K562 (cell line): ENCODE results near the gene ACR. TPM values are rescaled to one million over a fixed set of nuclear protein-coding genes. Genes with fewer than 3 reads are reported as not detected.

Experiments used
- ATAC-seq: fragments of 200-7000 bp; cut with Tn5 transposase; 3 replicates; pipeline ENCODE4 v1.9.1; 2020; ENCODE audit warnings: moderate library complexity
- BruUV-seq: library from RNA; stranded (reverse); fragments of 400-500 nt; replicated peaks from 2 replicates; lab custom pipeline; 2021; lab: Mats Ljungman, UMichigan
- CTCF ChIA-PET: fragments of 300-600 bp; formaldehyde crosslinking; extraction: SDS; loops from one replicate; lab custom pipeline; 2021; ENCODE audit warnings: low intra/inter-chr PET ratio; lab: Yijun Ruan, JAX
- POLR2A ChIA-PET: fragments of 300-600, 350-650 bp; sonication (Branson Sonifier 250); formaldehyde crosslinking; extraction: SDS; loops from one replicate; lab custom pipeline; 2021; ENCODE audit warnings: antibody characterized with exemption, inconsistent platforms; lab: Yijun Ruan, JAX
- DNase-seq, 4 experiments: peaks; one replicate each; pipeline versions ENCODE4 v3.0.0 to v3.0.0-alpha.2; 2011 to 2018; ENCODE audit warnings: low spot score in 3 of 4, mixed read lengths in 3 of 4; ENCODE audit errors: extremely low read depth in 1 of 4
- FAIRE-seq: peaks from 2 replicates; lab custom pipeline; 2011; peaks lifted over from hg19 to GRCh38; lab: Jason Lieb, UNC
- H2AFZ ChIP-seq: 2 replicates; pipeline ENCODE4 v1.6.0; 2011; ENCODE audit warnings: low read depth, low read length, control low read depth, inconsistent platforms
- H3K27ac ChIP-seq: fragments of 200-600 bp; 3 replicates; pipeline ENCODE4 v1.8.0; 2011; ENCODE audit warnings: low read depth, mild to moderate bottlenecking, control low read depth, inconsistent platforms, low read length, moderate library complexity, mixed read lengths; ENCODE audit errors: extremely low read depth
- H3K27me3 ChIP-seq, 2 experiments: fragments of 300-600 bp in 1 of 2; 2 replicates in 1 of 2; 3 replicates in 1 of 2; pipeline versions ENCODE4 v1.6.0 to v1.8.0; 2011; ENCODE audit warnings: inconsistent platforms in 2 of 2, low read length in 2 of 2, mild to moderate bottlenecking in 1 of 2, mixed read lengths in 1 of 2, moderate library complexity in 1 of 2; ENCODE audit not compliant: control insufficient read depth in 2 of 2, insufficient read depth in 2 of 2
- H3K36me3 ChIP-seq: fragments of 300-600 bp; 3 replicates; pipeline ENCODE4 v1.8.0; 2011; ENCODE audit warnings: mild to moderate bottlenecking, low read length, inconsistent platforms; ENCODE audit not compliant: control insufficient read depth, insufficient read depth
- H3K4me1 ChIP-seq, 2 experiments: fragments of 200-600 bp in 1 of 2; replicated peaks in 1 of 2; 2 replicates in 1 of 2; 3 replicates in 1 of 2; pipeline versions ENCODE4 v1.5.1 to v1.8.0; 2011; ENCODE audit warnings: inconsistent platforms in 2 of 2, low read length in 2 of 2, mild to moderate bottlenecking in 1 of 2, mixed read lengths in 1 of 2, moderate library complexity in 1 of 2; ENCODE audit not compliant: control insufficient read depth in 2 of 2, insufficient read depth in 2 of 2
- H3K4me2 ChIP-seq: 2 replicates; pipeline ENCODE4 v1.6.1; 2011; ENCODE audit warnings: low read length, control low read depth, inconsistent platforms, mixed read lengths; ENCODE audit not compliant: insufficient read depth
- H3K4me3 ChIP-seq: fragments of 200-600 bp; sonication (generic), shearing (Covaris generic); 2 replicates; pipeline ENCODE4 v1.5.1; 2016; ENCODE audit warnings: control low read depth, inconsistent platforms
- H3K79me2 ChIP-seq: fragments of 200-600 bp; 3 replicates; pipeline ENCODE4 v1.8.0; 2011; ENCODE audit warnings: low read length, inconsistent platforms; ENCODE audit not compliant: control insufficient read depth, insufficient read depth
- H3K9ac ChIP-seq, 2 experiments: 2 replicates each; pipeline versions ENCODE4 v1.6.0 to v1.6.1; 2011; ENCODE audit warnings: low read depth in 2 of 2, low read length in 2 of 2, control low read depth in 1 of 2, inconsistent platforms in 1 of 2, mild to moderate bottlenecking in 1 of 2, mixed read lengths in 1 of 2; ENCODE audit not compliant: insufficient read depth in 1 of 2
- H3K9me1 ChIP-seq: one replicate; pipeline ENCODE4 v1.6.0; 2011; ENCODE audit warnings: inconsistent platforms, mild to moderate bottlenecking, low read length, moderate library complexity; ENCODE audit not compliant: control insufficient read depth, insufficient read depth
- H3K9me3 ChIP-seq: replicated peaks from 2 replicates; pipeline ENCODE4 v1.5.1; 2011; ENCODE audit warnings: low read depth, low read length, inconsistent platforms; ENCODE audit not compliant: control insufficient read depth, insufficient read depth
- H4K20me1 ChIP-seq: replicated peaks from 2 replicates; pipeline ENCODE4 v1.6.1; 2011; ENCODE audit warnings: low read length, inconsistent platforms, mixed read lengths; ENCODE audit not compliant: control insufficient read depth, insufficient read depth
- ATF2 ChIP-seq: sonication (generic); formaldehyde crosslinking; IDR thresholded peaks from 2 replicates; pipeline ENCODE4 v1.8.1; 2022; ENCODE audit warnings: missing genetic modification reagents
- CBFA2T2 ChIP-seq: fragments of 450-650 bp; conservative IDR thresholded peaks from 2 replicates; pipeline ENCODE4 v1.6.1; 2017; ENCODE audit warnings: mild to moderate bottlenecking
- EWSR1 ChIP-seq: fragments of 450-650 bp; IDR thresholded peaks from 2 replicates; pipeline ENCODE4 v1.6.1; 2018; ENCODE audit warnings: borderline replicate concordance, mild to moderate bottlenecking, low read depth, moderate library complexity; ENCODE audit not compliant: partially characterized antibody
- HCFC1 ChIP-seq: IDR thresholded peaks from 2 replicates; pipeline ENCODE4 v1.6.1; 2012; ENCODE audit warnings: low read depth, low read length, improper control_type of control experiment
- HMG20B ChIP-seq: fragments of 250-450 bp; sonication (Bioruptor Pico); IDR thresholded peaks from 2 replicates; pipeline ENCODE4 v1.5.0; 2021; ENCODE audit warnings: mild to moderate bottlenecking
- KDM1A ChIP-seq, 2 experiments: fragments of 450-650 bp; IDR thresholded peaks; 2 replicates each; pipeline ENCODE4 v1.6.1; 2016; ENCODE audit warnings: mild to moderate bottlenecking in 2 of 2
- MTA3 ChIP-seq: fragments of 450-650 bp; formaldehyde crosslinking; IDR thresholded peaks from 2 replicates; pipeline ENCODE4 v1.6.1; 2017; ENCODE audit warnings: mild to moderate bottlenecking, borderline replicate concordance
- RFX7 ChIP-seq: fragments of 250-450 bp; sonication (Bioruptor Pico); IDR thresholded peaks from 2 replicates; pipeline ENCODE4 v1.5.1; 2021; ENCODE audit warnings: mild to moderate bottlenecking
- SAFB ChIP-seq: fragments of 200-400 bp; formaldehyde crosslinking; IDR thresholded peaks from 2 replicates; pipeline ENCODE4 v1.6.1; 2017; ENCODE audit warnings: low read depth, low read length, borderline replicate concordance
- TBL1XR1 ChIP-seq, 2 experiments: IDR thresholded peaks; 2 replicates each; pipeline ENCODE4 v1.6.1; 2012; ENCODE audit warnings: improper control_type of control experiment in 2 of 2, low read length in 2 of 2, mild to moderate bottlenecking in 1 of 2
- TEAD1 ChIP-seq, 2 experiments: fragments of 450-650 bp in 1 of 2; sonication (generic) in 1 of 2; formaldehyde crosslinking; IDR thresholded peaks; 2 replicates each; pipeline versions ENCODE4 v1.4.0 to v1.8.0; 2020 to 2022; ENCODE audit warnings: mild to moderate bottlenecking in 2 of 2, missing genetic modification reagents in 1 of 2
- TRIM25 ChIP-seq: fragments of 450-650 bp; IDR thresholded peaks from 2 replicates; pipeline ENCODE4 v1.7.0; 2016; ENCODE audit warnings: borderline replicate concordance
- ZC3H8 ChIP-seq: fragments of 450-650 bp; IDR thresholded peaks from 2 replicates; pipeline ENCODE4 v1.6.1; 2017
- ZNF146 ChIP-seq: IDR thresholded peaks from one replicate; pipeline ENCODE4 v1.6.1; 2018; ENCODE audit warnings: missing compliant biosample characterization; ENCODE audit not compliant: unreplicated experiment
- ZNF217 ChIP-seq: sonication (generic); formaldehyde crosslinking; IDR thresholded peaks from 2 replicates; pipeline ENCODE4 v1.8.0; 2022; ENCODE audit warnings: mild to moderate bottlenecking, missing genetic modification reagents
- ZNF444 ChIP-seq: fragments of 250-450 bp; sonication (Bioruptor Pico); IDR thresholded peaks from 2 replicates; pipeline ENCODE4 v1.4.0; 2020; ENCODE audit warnings: mild to moderate bottlenecking, moderate library complexity
- ZNF717 ChIP-seq: fragments of 250-450 bp; sonication (Bioruptor Pico); IDR thresholded peaks from 2 replicates; pipeline ENCODE4 v1.5.0; 2021
- WGBS: fragments of 100-300 bp; shearing (Covaris generic); methylation state at CpG from one replicate; pipeline ENCODE4 v1.1.6; 2016; ENCODE audit warnings: low coverage, mixed read lengths; ENCODE audit not compliant: insufficient coverage; ENCODE audit errors: missing lambda C conversion rate; 5-methylcytosine and 5-hydroxymethylcytosine counted together
- in situ Hi-C: fragments of 300-500 bp; cut with MboI; formaldehyde crosslinking; loops from 4 replicates; pipeline ENCODE4 v1.15.0; 2018; ENCODE audit warnings: inconsistent platforms, mixed read lengths
- intact Hi-C: fragments of 100-400 bp; cut with micrococcal nuclease; formaldehyde crosslinking; loops from 2 replicates; pipeline ENCODE4 v1.14.2; 2022
- polyA plus RNA-seq, 8 experiments: library from polyadenylated mRNA; depleted of rRNA in 4 of 8; stranded (reverse) in 5 of 8; unstranded in 3 of 8; fragments of >200 nt; fragmentation: Nextera tagmentation in 2 of 8; fragmentation: Illumina TruSeq in 1 of 8; extraction: Ambion mirVana in 2 of 8; extraction: Trizol in 1 of 8; gene quantifications; 2 replicates each; pipeline versions ENCODE4 v1.2.1 to v1.2.3, GENCODE V29; 2011 to 2014; ENCODE audit warnings: inconsistent platforms in 1 of 8, missing spikeins in 1 of 8
- total RNA-seq, 7 experiments: library from RNA; depleted of rRNA in 6 of 7; stranded (reverse); fragments of >200 nt in 6 of 7; fragmentation: Illumina TruSeq in 2 of 7; extraction: Trizol in 2 of 7; gene quantifications; 2 replicates each; pipeline versions ENCODE4 v1.2.1 to v1.2.3, GENCODE V29; 2011 to 2021; ENCODE audit warnings: low replicate concordance in 1 of 7
- TF ChIP-seq, protein P1 (sequence below): fragments of 450-650 bp; IDR thresholded peaks from 2 replicates; pipeline ENCODE4 v1.6.1; 2014; ENCODE audit warnings: low read depth, mild to moderate bottlenecking, moderate library complexity, borderline replicate concordance
- TF ChIP-seq, protein P2 (sequence below): fragments of 450-650 bp; formaldehyde crosslinking; IDR thresholded peaks from 2 replicates; pipeline ENCODE4 v1.4.0; 2020; ENCODE audit warnings: mild to moderate bottlenecking, mixed read lengths

Gene ACR
- total and polyA plus RNA-seq, 9 of the 15 experiments (the other 6 are each of a cell fraction or from before 2014, with no cell fraction given), result not detected

DNA sequence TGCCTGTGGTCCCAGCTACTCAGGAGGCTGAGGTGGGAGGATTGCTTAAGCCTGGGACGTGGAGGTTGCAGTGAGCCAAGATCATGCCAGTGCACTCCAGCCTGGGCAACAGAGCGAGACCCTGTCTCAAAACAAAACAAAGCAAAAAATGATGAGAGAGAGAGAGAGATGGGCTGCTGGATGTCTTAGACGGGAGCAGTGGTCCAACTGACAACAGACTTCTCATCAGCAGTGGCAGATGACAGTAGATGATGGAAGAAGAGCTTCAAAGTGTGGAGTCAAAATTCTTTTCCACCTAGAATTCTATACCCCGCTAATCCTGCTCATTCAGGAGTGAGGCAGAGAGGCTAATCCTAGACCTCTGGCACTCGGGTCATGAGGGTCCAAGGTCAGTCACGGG, 29.0 kb upstream of the ACR start:
- Histone ChIP-seq H3K9ac (no peak overlapping the region), H3K27me3 (peaks cover 3 to 22% of the 10 kb centered on the region in 2 experiments; a peak in 2 of 5 replicates), H2AFZ (no peak overlapping the region), H3K9me1 (no peaks in the 10 kb centered on the region), H3K36me3 (no peaks in the 10 kb centered on the region), H3K4me3 (no peak overlapping the region), H3K79me2 (no peaks in the 10 kb centered on the region), H3K4me1 (peaks cover 0 to 16% of the 10 kb centered on the region in 2 experiments; a peak in 2 of 5 replicates), H3K9me3 (no peaks in the 10 kb centered on the region), H3K4me2 (no peak overlapping the region), H4K20me1 (peaks cover 2% of the 10 kb centered on the region; the same call in 1 of the 2 replicates), H3K27ac (no peak overlapping the region)
- intact Hi-C loops (no loop called here), in situ Hi-C loops (no loop called here)
- ChIA-PET CTCF (no interaction called here), POLR2A (no interaction called here)
- FAIRE-seq, result no peak
- DNase-seq, result no peak
- no TSS peak for BruUV-seq
- ATAC-seq, result no peak
- WGBS, result 0% methylated on average over 6 of the region's 6 CpGs
- TF ChIP-seq HCFC1 (no peak), RFX7 (CRISPR knock-in tag) (no peak), ZC3H8 (no peak), HMG20B (CRISPR knock-in tag) (no peak), TBL1XR1 (IDR thresholded peaks at IDR 0.05; ENCODE audit: low read length in 2 of 2) (no peak), ZNF146 (CRISPR knock-in tag) (no peak), TEAD1 (CRISPR knock-in tag; IDR thresholded peaks at IDR 0.05) (no peak), TRIM25 (no peak), EWSR1 (no peak), ZNF444 (CRISPR knock-in tag) (no peak), ATF2 (CRISPR knock-in tag) (no peak), CBFA2T2 (no peak), KDM1A (IDR thresholded peaks at IDR 0.05) (no peak), MTA3 (no peak), SAFB (no peak), ZNF717 (CRISPR knock-in tag) (no peak), ZNF217 (no peak)
- TF ChIP-seq, protein P1, sequence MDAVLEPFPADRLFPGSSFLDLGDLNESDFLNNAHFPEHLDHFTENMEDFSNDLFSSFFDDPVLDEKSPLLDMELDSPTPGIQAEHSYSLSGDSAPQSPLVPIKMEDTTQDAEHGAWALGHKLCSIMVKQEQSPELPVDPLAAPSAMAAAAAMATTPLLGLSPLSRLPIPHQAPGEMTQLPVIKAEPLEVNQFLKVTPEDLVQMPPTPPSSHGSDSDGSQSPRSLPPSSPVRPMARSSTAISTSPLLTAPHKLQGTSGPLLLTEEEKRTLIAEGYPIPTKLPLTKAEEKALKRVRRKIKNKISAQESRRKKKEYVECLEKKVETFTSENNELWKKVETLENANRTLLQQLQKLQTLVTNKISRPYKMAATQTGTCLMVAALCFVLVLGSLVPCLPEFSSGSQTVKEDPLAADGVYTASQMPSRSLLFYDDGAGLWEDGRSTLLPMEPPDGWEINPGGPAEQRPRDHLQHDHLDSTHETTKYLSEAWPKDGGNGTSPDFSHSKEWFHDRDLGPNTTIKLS, result no peak
- TF ChIP-seq, protein P2, sequence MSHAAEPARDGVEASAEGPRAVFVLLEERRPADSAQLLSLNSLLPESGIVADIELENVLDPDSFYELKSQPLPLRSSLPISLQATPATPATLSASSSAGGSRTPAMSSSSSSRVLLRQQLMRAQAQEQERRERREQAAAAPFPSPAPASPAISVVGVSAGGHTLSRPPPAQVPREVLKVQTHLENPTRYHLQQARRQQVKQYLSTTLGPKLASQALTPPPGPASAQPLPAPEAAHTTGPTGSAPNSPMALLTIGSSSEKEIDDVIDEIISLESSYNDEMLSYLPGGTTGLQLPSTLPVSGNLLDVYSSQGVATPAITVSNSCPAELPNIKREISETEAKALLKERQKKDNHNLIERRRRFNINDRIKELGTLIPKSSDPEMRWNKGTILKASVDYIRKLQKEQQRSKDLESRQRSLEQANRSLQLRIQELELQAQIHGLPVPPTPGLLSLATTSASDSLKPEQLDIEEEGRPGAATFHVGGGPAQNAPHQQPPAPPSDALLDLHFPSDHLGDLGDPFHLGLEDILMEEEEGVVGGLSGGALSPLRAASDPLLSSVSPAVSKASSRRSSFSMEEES (CRISPR knock-in tag), result no peak
